C4-2B (cell line): ENCODE results near the gene ZNF385A.

Experiments used
- H3K27ac ChIP-seq: fragments of 450-650 bp; 2 replicates; pipeline ENCODE4 v1.5.1; 2017
- ZFX ChIP-seq: fragments of 450-650 bp; IDR thresholded peaks from 2 replicates; pipeline ENCODE4 v1.6.1; 2017
- TF ChIP-seq, protein P1 (sequence below): fragments of 450-650 bp; conservative IDR thresholded peaks from 2 replicates; pipeline ENCODE4 v1.5.1; 2017; ENCODE audit warnings: mild to moderate bottlenecking

The ZNF385A gene

DNA sequence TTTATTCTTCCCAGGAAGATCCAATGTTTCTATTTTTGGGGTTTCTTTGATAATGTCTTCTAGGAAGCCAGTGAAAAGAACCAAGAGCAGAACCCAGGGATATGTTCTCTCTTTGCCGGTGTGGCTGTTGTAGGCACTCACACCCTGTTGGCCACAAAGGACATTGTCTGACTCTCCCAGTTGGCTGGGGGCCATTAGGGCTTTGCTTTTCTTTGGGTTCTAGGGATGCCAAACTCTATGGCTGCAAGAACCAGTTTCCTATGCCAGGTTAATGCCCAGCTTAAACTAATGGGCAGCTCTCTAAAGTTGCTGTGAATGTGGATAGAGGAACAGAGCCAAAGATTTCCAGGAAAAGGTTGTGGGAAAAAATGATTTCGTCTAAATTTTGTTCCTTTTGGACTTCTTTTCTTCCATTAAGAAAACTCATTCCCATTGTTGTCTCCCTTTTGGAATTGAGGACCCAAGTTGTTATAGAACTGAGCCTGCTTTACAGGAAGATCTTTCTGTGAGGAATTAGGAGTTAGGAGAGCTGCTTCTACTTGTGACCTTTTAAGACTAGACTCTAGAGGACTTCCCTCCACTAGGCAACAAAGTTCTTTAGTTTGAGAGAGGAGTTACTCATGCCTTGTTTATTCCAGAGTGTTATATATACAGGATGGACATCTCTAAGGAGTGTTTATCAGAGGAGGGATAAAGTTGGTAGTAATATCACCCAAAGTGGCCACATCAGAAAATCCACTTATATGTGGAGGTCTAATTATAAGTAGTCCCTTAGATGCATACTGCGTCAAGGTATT, 46.5 kb downstream of the ZNF385A start:
- no peak overlapping the region for H3K27ac ChIP-seq
- TF ChIP-seq, protein P1, sequence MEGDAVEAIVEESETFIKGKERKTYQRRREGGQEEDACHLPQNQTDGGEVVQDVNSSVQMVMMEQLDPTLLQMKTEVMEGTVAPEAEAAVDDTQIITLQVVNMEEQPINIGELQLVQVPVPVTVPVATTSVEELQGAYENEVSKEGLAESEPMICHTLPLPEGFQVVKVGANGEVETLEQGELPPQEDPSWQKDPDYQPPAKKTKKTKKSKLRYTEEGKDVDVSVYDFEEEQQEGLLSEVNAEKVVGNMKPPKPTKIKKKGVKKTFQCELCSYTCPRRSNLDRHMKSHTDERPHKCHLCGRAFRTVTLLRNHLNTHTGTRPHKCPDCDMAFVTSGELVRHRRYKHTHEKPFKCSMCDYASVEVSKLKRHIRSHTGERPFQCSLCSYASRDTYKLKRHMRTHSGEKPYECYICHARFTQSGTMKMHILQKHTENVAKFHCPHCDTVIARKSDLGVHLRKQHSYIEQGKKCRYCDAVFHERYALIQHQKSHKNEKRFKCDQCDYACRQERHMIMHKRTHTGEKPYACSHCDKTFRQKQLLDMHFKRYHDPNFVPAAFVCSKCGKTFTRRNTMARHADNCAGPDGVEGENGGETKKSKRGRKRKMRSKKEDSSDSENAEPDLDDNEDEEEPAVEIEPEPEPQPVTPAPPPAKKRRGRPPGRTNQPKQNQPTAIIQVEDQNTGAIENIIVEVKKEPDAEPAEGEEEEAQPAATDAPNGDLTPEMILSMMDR: no peak
- TF ChIP-seq ZFX: no peak

DNA sequence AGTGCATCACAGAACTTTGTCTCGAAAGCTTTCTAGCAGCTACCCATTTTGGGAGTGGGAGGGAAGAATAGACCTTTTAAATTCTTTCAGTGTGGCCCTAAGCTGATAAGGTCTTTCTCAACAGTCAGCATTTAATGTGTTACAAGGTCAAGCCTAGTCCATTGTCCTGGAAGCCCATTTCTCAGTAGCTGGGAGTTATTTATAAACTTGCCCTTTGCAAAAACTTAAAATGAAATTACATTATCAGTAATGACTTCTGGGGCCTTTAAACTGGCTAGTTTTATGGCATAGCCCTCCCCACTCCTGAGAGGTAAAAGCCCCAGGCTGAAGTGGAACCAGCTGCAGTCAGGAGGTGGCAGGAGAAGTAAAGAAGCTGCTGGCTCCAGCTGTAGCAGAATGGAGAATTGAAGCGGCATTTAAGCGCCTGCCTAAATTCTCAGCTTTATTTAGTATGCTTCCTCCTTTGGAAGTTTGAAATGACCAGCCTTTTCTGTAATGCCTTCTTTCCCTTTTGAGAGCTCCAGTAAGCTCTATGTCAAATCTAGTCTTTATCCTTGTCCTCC, 47.2 kb downstream of the ZNF385A start:
- TF ChIP-seq, protein P1: no peak
- TF ChIP-seq ZFX: no peak
- no peak overlapping the region for H3K27ac ChIP-seq

DNA sequence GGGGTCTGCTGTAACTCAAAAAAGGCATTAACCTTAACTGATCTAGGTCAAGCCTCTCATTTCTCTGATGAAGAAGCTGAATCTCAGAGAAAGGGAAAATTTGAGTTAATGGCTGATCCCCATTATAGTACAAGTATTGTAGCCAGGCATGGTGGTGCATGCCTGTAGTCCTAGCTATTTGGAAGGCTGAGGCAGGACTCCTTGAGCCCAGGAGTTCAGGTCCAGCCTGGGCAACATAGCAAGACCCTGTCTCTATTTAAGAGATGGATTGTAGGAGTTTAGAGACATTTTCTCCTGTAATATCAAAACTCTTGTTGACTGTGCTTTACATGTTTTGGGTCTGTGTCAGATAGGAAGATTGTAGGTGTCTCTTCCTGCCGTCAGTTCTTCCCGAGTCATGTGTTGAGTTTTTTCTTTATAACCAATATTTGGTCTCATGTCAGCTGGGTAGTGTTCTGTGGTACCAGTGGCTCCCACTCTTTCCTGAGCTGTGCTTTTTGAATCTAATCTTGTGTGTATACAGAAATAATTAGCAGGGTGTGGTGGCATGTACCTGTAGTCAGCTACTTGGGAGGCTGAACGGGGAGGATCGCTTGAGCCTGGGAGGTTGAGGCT, 51.0 kb downstream of the ZNF385A start:
- no peak for TF ChIP-seq ZFX
- TF ChIP-seq, protein P1: no peak
- H3K27ac ChIP-seq: no peak overlapping the region

DNA sequence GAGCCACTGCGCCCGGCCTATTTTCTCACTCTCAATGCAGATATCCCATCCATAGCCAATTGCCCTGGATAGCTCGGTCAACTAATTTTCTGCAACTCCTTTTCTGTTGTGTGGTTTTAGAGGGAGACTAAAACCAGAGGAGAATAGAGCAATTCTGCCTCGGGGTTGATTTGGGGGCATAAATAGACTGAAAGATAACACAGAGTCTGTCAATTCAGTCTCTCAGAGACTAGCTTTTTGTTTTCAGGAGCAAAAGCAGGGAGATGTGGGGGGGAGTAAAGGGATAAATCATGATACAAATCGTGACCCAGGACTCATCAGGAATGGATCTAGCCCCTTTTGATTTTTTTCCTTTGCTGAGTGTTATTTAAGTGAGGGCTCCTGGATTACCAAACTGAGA, 53.1 kb downstream of the ZNF385A start:
- no peak overlapping the region for H3K27ac ChIP-seq
- TF ChIP-seq ZFX: no peak
- TF ChIP-seq, protein P1: no peak

DNA sequence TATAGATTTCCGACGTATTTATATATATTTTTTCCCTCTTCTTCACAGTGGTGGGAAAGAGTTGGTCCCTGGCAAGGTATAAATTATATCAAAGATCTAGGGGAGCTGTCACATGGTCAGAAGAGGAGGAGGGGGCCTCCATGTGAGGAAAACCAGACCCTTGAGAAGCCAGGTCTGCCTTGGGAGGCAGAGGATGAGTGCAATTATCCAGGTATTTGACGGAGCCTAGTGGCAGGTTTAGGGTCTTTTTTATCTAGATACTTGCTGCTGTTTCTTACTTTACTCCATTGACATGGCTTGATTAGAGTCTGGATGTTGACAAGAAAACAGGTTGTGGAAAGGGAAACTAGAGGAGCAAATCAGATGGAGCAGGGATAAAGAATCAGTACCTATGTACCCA, 54.1 kb downstream of the ZNF385A start:
- no peak overlapping the region for H3K27ac ChIP-seq
- TF ChIP-seq ZFX: no peak
- TF ChIP-seq, protein P1: no peak

DNA sequence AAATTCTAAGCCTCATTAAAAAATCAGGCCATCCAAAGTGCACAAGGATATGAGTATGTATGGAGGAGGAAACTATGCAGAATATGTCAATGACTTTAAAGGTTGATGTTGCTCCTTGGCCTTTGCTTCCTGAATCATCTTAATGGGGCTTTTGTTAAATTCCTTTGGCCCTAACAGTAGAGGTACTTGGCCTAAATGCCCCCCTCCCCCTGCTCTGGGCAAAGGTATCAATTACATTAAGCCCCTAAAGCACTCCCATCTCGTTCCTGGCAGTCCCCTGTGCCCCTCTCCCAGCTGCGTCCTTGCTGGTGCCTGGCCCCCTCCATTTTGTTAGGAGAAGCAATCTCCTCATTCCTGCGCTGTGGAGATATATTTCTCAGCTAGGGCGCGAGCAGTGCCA, 54.8 kb downstream of the ZNF385A start:
- TF ChIP-seq ZFX: no peak
- TF ChIP-seq, protein P1: no peak
- H3K27ac ChIP-seq: no peak overlapping the region
